H1 (cell line): ENCODE results near the gene ATF7. TPM values are rescaled to one million over a fixed set of nuclear protein-coding genes. Genes with fewer than 3 reads are reported as not detected.

Experiments
- BCL11A ChIP-seq, 2 experiments: IDR thresholded peaks; one replicate each; pipeline ENCODE4 v1.6.1; 2011; ENCODE audit warnings: low read depth in 2 of 2, low read length in 2 of 2, mild to moderate bottlenecking in 2 of 2
- CHD7 ChIP-seq: fragments of 300-600 bp; sonication (generic); IDR thresholded peaks from 2 replicates; pipeline ENCODE4 v1.7.1; 2012; ENCODE audit warnings: low read length, moderate library complexity, mild to moderate bottlenecking, inconsistent platforms; ENCODE audit not compliant: insufficient replicate concordance
- E2F6 ChIP-seq: IDR thresholded peaks from 2 replicates; pipeline ENCODE4 v1.6.1; 2012; ENCODE audit warnings: inconsistent platforms
- EZH2 ChIP-seq: fragments of 200-600 bp; sonication (generic); IDR thresholded peaks from 2 replicates; pipeline ENCODE4 v1.7.1; 2012; ENCODE audit warnings: low read depth, mild to moderate bottlenecking, moderate library complexity, low read length, inconsistent platforms; ENCODE audit not compliant: severe bottlenecking
- GTF2F1 ChIP-seq: IDR thresholded peaks from 2 replicates; pipeline ENCODE4 v1.6.1; 2012; ENCODE audit warnings: low read depth, low read length, improper control_type of control experiment, borderline replicate concordance
- JUN ChIP-seq: IDR thresholded peaks from 2 replicates; pipeline ENCODE4 v1.6.1; 2011; ENCODE audit warnings: low read depth, mild to moderate bottlenecking, improper control_type of control experiment, low read length
- POU5F1 ChIP-seq: IDR thresholded peaks from 2 replicates; pipeline ENCODE4 v1.6.1; 2011; ENCODE audit warnings: low read depth, mild to moderate bottlenecking, low read length, moderate library complexity
- polyA plus RNA-seq, 7 experiments: library from polyadenylated mRNA; depleted of rRNA in 3 of 7; stranded (reverse) in 5 of 7; unstranded in 2 of 7; fragments of >200 nt in 5 of 7; fragments of 200-250 nt in 2 of 7; gene quantifications; 1 replicate in 5 of 7; 2 replicates in 1 of 7; 4 replicates in 1 of 7; pipeline versions ENCODE4 v1.2.1 to v1.2.3, GENCODE V29; 2011 to 2013; ENCODE audit warnings: missing spikeins in 2 of 7, mixed read lengths in 2 of 7
- total RNA-seq: library from RNA; stranded (reverse); fragmentation: NEBNext Ultra II Directional; extraction: Animal tissue kit (Norgen Biotek cat#: 25700); gene quantifications from 2 replicates; pipeline ENCODE4 v1.2.1, GENCODE V29; 2021

The ATF7 gene
- total and polyA plus RNA-seq, 2 of the 8 experiments (the other 6 are each of a cell fraction or from before 2014, with no cell fraction given) = 10.1 to 16.6 TPM

DNA sequence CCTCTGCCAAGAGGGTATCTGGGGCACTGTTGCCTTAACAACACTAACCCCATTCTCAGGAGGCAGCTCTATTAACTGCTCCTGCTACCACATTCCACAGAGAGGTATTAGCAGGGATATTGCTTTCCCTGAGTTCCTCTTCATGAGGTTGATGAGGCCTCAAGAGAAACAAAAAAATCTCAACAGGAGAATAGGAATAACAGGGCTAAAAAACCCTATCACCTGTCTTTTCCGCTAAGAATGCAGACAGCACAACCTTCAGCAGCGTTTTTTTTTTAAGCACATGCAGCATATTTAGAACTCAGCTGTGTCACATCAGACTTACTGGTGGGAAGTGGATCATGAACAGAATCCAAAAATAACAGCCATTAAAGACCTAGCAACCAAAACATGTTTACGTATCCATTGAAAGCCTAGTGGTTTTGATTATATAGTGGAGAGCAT lies 29.2 kb downstream of the ATF7 start (continued):
- TF ChIP-seq CHD7 (no peak), POU5F1 (no peak), EZH2 (no peak), JUN (no peak), GTF2F1 (no peak), E2F6 (no peak), BCL11A (IDR thresholded peaks at IDR 0.05; ENCODE audit: low read depth in 2 of 2, low read length in 2 of 2) (no peak)
- TF ChIP-seq, all 59 proteins: peak for 0
